Measurements from ENCODE around the gene INPP5A. TPM values are rescaled to one million over a fixed set of nuclear protein-coding genes. Genes with fewer than 3 reads are reported as not detected.

The INPP5A gene
- total RNA-seq, 3 donors from 2014 or later, result 26.6 to 50.6 (median 38.7) TPM

DNA sequence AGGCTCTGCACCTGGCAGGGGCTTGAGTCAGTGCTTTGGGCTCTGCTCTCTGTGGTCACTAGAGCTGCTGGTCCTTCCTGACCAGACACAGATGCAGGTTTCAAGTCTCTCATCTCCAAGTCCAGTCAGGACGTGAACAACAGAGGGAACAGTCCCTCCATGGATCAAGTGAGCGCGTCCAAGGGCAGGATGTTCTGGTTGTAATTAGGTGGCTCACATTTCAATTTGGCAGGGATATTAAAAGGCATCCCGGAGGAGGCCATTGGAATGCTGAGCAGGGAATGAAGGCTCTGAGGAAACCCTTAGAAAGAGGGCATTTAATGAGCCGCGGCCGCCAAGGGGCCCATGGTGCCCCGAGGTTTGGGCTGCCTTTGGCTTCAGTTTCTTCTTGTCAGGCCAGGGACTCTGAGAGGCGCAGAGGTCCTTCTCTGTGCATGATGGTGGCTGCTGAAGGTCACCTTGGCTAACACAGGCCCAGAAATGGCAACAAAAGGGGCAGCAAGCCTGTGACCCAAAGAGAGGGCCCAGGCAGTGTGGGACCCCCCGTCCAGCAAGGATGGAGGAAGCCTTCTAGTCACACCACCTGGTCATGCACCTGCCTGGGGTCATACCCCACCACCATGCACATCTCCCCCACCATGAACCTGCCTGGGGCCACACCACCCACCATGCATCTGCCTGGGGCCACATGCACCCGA lies 30.7 kb upstream of the INPP5A start:
- DNase-seq (ENCODE audit: low spot score in 2 of 2), result peak in 1 of 2 donors; percentile 40
- Histone ChIP-seq H3K9me3 (no peaks in the 10 kb centered on the region), H3K4me1 (peaks cover 0 to 2% of the 10 kb centered on the region in 2 donors), H3K36me3 (no peaks in the 10 kb centered on the region), H3K27me3 (no peaks in the 10 kb centered on the region), H3K4me3 (no peak overlapping the region), H3K27ac (peak overlapping the region; percentile 29 to 69)
- TF ChIP-seq POLR2AphosphoS5 (IDR thresholded peaks at IDR 0.05), result peak in 2 of 3 donors; percentile 23 to 29
- TF ChIP-seq, protein P1, sequence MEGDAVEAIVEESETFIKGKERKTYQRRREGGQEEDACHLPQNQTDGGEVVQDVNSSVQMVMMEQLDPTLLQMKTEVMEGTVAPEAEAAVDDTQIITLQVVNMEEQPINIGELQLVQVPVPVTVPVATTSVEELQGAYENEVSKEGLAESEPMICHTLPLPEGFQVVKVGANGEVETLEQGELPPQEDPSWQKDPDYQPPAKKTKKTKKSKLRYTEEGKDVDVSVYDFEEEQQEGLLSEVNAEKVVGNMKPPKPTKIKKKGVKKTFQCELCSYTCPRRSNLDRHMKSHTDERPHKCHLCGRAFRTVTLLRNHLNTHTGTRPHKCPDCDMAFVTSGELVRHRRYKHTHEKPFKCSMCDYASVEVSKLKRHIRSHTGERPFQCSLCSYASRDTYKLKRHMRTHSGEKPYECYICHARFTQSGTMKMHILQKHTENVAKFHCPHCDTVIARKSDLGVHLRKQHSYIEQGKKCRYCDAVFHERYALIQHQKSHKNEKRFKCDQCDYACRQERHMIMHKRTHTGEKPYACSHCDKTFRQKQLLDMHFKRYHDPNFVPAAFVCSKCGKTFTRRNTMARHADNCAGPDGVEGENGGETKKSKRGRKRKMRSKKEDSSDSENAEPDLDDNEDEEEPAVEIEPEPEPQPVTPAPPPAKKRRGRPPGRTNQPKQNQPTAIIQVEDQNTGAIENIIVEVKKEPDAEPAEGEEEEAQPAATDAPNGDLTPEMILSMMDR (IDR thresholded peaks at IDR 0.05), result no peak
- intact Hi-C loops (cut with DNase I; ENCODE audit: low total_unique reads), result loop anchor here (10.0 kb wide), 1 partner anchor 448 kb away; no protein-coding TSS in a partner anchor

DNA sequence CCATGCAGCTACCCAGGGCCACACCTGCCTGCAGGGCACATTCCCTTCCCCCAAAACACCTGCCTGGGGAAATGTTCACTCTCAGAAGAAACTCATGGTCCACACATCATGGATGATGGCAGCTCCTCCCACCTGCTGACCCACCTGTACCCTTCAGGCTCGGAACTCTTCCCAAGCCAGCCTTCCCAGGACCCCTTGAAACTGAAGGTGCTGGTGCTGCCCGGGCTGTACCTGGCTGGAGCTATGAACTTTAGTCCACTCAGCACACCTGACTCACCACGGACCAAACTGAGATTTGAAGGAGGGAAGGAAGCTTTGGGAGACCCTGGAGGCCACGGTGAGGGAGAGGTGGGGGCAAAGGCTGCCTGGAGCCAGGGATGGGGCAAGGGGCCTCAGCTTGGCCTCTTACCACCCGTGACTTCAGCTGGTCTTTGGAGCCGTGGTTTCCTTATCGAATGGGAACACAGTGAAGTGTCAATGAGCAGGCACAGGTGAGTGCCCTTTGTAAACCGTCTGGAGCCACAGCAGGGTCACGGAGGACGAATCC lies 30.1 kb upstream of the INPP5A start:
- no peaks in the 10 kb centered on the region for H3K36me3 ChIP-seq
- peak overlapping the region in 1 of 2 donors; percentile 69 for H3K27ac ChIP-seq
- no peaks in the 10 kb centered on the region for H3K9me3 ChIP-seq
- intact Hi-C loops (cut with DNase I; ENCODE audit: low total_unique reads), result loop anchor here (10.0 kb wide), 1 partner anchor 447 kb away; no protein-coding TSS in a partner anchor
- no peak overlapping the region for H3K4me3 ChIP-seq
- no peaks in the 10 kb centered on the region for H3K27me3 ChIP-seq
- DNase-seq (ENCODE audit: low spot score in 2 of 2), result no peak
- peaks cover 0 to 2% of the 10 kb centered on the region in 2 donors for H3K4me1 ChIP-seq
- TF ChIP-seq POLR2AphosphoS5 (IDR thresholded peaks at IDR 0.05) (no peak), POLR2A (IDR thresholded peaks at IDR 0.05) (no peak)
- TF ChIP-seq, protein P1 (IDR thresholded peaks at IDR 0.05), result no peak

DNA sequence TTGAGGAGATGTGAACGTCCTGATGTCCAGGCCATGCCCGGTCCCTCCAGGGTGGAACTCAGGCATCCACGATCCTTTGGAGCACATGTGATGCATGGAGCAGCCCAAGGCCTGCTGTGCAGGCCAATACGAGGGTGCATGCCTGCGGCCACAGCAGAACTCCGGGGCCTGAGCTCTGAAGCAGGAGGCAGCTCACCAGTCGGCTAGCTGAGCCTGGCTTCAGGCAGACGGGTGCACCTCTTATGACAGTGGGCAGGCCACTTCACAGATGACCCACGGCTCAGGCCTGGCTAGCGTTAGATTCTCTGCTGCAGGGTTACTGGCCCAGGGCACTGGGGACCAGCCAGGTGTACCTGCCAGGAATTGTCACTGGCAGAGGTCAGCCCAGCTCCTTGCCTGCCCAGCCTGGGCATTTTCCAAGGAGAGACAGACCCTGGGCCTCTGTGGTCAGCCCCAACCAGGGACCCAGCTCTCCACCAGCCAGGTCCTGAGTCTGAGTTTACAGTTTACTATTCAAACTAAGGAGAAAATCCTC lies 29.6 kb upstream of the INPP5A start:
- no peak overlapping the region for H3K4me3 ChIP-seq
- H3K27ac ChIP-seq, result peak overlapping the region in 1 of 2 donors; percentile 69
- H3K4me1 ChIP-seq, result peaks cover 0 to 2% of the 10 kb centered on the region in 2 donors
- intact Hi-C loops (cut with DNase I; ENCODE audit: low total_unique reads), result loop anchor here (10.0 kb wide), 1 partner anchor 447 kb away; no protein-coding TSS in a partner anchor
- no peak for TF ChIP-seq POLR2A (IDR thresholded peaks at IDR 0.05)
- TF ChIP-seq, protein P1 (IDR thresholded peaks at IDR 0.05), result no peak
- no peak for TF ChIP-seq POLR2AphosphoS5 (IDR thresholded peaks at IDR 0.05)
- no peaks in the 10 kb centered on the region for H3K27me3 ChIP-seq
- no peaks in the 10 kb centered on the region for H3K36me3 ChIP-seq
- peak in 1 of 2 donors; percentile 36 for DNase-seq (ENCODE audit: low spot score in 2 of 2)
- no peaks in the 10 kb centered on the region for H3K9me3 ChIP-seq

DNA sequence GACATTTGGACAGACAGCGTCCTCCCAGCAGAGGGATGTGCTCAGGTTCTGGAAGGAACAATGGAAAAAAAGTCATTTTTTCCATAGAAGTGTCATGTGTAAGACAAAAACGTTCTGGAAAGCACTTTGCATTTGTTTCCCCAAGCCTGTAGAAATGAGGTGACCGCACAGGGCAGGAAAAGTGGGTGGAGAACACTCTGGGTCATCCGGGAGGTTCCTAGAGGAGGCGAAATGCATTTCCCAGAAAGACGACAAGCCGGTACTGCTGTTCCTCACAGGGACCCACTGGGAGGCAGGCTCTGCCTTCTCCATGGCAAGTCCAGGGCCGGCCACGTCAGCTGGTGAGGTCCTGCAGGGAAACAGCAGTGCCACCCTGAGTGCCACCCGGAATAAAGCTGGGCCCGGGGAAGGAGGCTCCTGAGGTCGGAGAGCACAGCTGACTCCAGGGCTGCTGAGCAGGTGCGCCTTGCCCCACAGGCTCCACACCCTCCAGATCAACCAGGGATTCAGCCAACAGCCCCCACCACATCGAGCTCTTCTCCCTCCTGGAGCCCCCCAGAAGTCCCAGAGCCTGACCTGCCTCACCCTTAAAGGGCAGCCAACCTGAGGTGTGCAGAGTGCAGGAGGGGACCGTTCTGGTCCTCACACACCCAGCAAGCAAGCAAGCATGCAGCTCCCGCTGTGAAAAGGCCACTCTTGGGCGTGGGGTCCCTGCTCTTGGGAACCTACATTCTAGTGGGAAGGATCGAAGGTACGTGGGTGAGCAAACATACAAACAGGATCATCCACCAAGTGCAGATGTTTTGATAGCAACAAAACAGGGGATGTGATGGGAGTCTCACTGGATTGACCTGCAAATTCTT lies 28.8 kb upstream of the INPP5A start:
- Histone ChIP-seq H3K9me3 (no peaks in the 10 kb centered on the region), H3K4me1 (peaks cover 0 to 2% of the 10 kb centered on the region in 2 donors), H3K36me3 (no peaks in the 10 kb centered on the region), H3K27ac (peak overlapping the region in 1 of 2 donors; percentile 69), H3K27me3 (no peaks in the 10 kb centered on the region), H3K4me3 (no peak overlapping the region)
- peak in 1 of 2 donors; percentile 43 for DNase-seq (ENCODE audit: low spot score in 2 of 2)
- intact Hi-C loops (cut with DNase I; ENCODE audit: low total_unique reads), result loop anchor here (10.0 kb wide), 1 partner anchor 446 kb away; no protein-coding TSS in a partner anchor
- TF ChIP-seq, protein P1 (IDR thresholded peaks at IDR 0.05), result no peak
- no peak for TF ChIP-seq POLR2AphosphoS5 (IDR thresholded peaks at IDR 0.05)
- TF ChIP-seq POLR2A (IDR thresholded peaks at IDR 0.05), result no peak
